Endothelial cell of umbilical vein (primary cell): Measurements from ENCODE around the gene BPIFB3. TPM values are rescaled to one million over a fixed set of nuclear protein-coding genes. Genes with fewer than 3 reads are reported as not detected.

ENCODE experiments used
- BruUV-seq: library from RNA; stranded (reverse); fragments of 400-500 nt; replicated peaks from 2 replicates; lab custom pipeline; 2021; lab: Mats Ljungman, UMichigan
- CTCF ChIA-PET: fragments of 300-600, 350-600 bp; sonication (Branson Sonifier 250); formaldehyde crosslinking; loops from one replicate; lab custom pipeline; 2021; ENCODE audit warnings: antibody characterized with exemption, inconsistent platforms; lab: Charles Lee
- POLR2A ChIA-PET: fragments of 300-600, 350-600 bp; sonication (Branson Sonifier 250); formaldehyde crosslinking; loops from one replicate; lab custom pipeline; 2021; ENCODE audit warnings: antibody characterized with exemption, inconsistent platforms; lab: Charles Lee
- DNase-seq: peaks from one replicate; pipeline ENCODE4 v3.0.0-alpha.2; 2011; ENCODE audit warnings: low read depth, low spot score
- FAIRE-seq: peaks from 2 replicates; lab custom pipeline; 2011; peaks lifted over from hg19 to GRCh38; lab: Jason Lieb, UNC
- H2AFZ ChIP-seq: 2 replicates; pipeline ENCODE4 v1.6.0; 2012; ENCODE audit warnings: low read depth, low read length, control low read depth, inconsistent platforms
- H3K27ac ChIP-seq: 2 replicates; pipeline ENCODE4 v1.5.1; 2011; ENCODE audit warnings: low read depth, mild to moderate bottlenecking, control low read depth, low read length, moderate library complexity; ENCODE audit not compliant: insufficient read depth
- H3K27me3 ChIP-seq, 2 experiments: 2 replicates each; pipeline versions ENCODE4 v1.6.0 to v1.6.1; 2011; ENCODE audit warnings: low read length in 2 of 2, mixed read lengths in 1 of 2; ENCODE audit not compliant: control insufficient read depth in 2 of 2, insufficient read depth in 2 of 2
- H3K36me3 ChIP-seq, 2 experiments: 2 replicates in 1 of 2; 3 replicates in 1 of 2; pipeline ENCODE4 v1.5.1; 2011; ENCODE audit warnings: low read length in 2 of 2, mild to moderate bottlenecking in 1 of 2, moderate library complexity in 1 of 2; ENCODE audit not compliant: control insufficient read depth in 2 of 2, insufficient read depth in 2 of 2; ENCODE audit errors: extremely low read depth in 1 of 2
- H3K4me1 ChIP-seq: 3 replicates; pipeline ENCODE4 v1.5.1; 2011; ENCODE audit warnings: mild to moderate bottlenecking, low read length; ENCODE audit not compliant: control insufficient read depth, insufficient read depth; ENCODE audit errors: extremely low read depth
- H3K4me2 ChIP-seq: 2 replicates; pipeline ENCODE4 v1.6.1; 2011; ENCODE audit warnings: low read length, control low read depth, mixed read lengths; ENCODE audit not compliant: insufficient read depth
- H3K4me3 ChIP-seq, 3 experiments: fragments of 200-600 bp in 1 of 3; sonication (generic), shearing (Covaris generic) in 1 of 3; replicated peaks in 1 of 3; 2 replicates each; pipeline ENCODE4 v1.5.1; 2011 to 2016; ENCODE audit warnings: control low read depth in 3 of 3, low read length in 3 of 3, mild to moderate bottlenecking in 2 of 3, inconsistent platforms in 1 of 3, low read depth in 1 of 3, moderate library complexity in 1 of 3; ENCODE audit not compliant: insufficient read depth in 1 of 3
- H3K79me2 ChIP-seq: 2 replicates; pipeline ENCODE4 v1.6.0; 2012; ENCODE audit warnings: low read length, inconsistent platforms; ENCODE audit not compliant: control insufficient read depth, insufficient read depth
- H3K9ac ChIP-seq: replicated peaks from 2 replicates; pipeline ENCODE3; 2011; ENCODE audit warnings: low read length, control low read depth; ENCODE audit not compliant: insufficient read depth; ENCODE audit errors: extremely low read depth
- H3K9me1 ChIP-seq: replicated peaks from 3 replicates; pipeline ENCODE4 v1.6.0; 2011; ENCODE audit warnings: mild to moderate bottlenecking, low read length; ENCODE audit not compliant: control insufficient read depth, insufficient read depth; ENCODE audit errors: extremely low read depth
- H3K9me3 ChIP-seq: replicated peaks from 2 replicates; pipeline ENCODE4 v1.5.1; 2012; ENCODE audit warnings: low read length, inconsistent platforms; ENCODE audit not compliant: control insufficient read depth, insufficient read depth
- H4K20me1 ChIP-seq: replicated peaks from 2 replicates; pipeline ENCODE3; 2011; ENCODE audit warnings: mild to moderate bottlenecking, low read length; ENCODE audit not compliant: control insufficient read depth, insufficient read depth; ENCODE audit errors: extremely low read depth
- CTCF ChIP-seq, 2 donors: IDR thresholded peaks; 1 replicate in 1 of 2; 2 replicates in 1 of 2; pipeline ENCODE4 v1.5.1; 2011; ENCODE audit warnings: low read length in 2 of 2, mild to moderate bottlenecking in 2 of 2, moderate library complexity in 2 of 2, control low read depth in 1 of 2, inconsistent platforms in 1 of 2, low read depth in 1 of 2; ENCODE audit not compliant: insufficient read depth in 1 of 2; ENCODE audit errors: extremely low read depth in 1 of 2
- EZH2 ChIP-seq: IDR thresholded peaks from 2 replicates; pipeline ENCODE4 v1.6.1; 2012; ENCODE audit warnings: borderline replicate concordance, low read depth, mild to moderate bottlenecking, moderate library complexity, low read length, inconsistent platforms; ENCODE audit not compliant: severe bottlenecking
- FOS ChIP-seq: IDR thresholded peaks from 2 replicates; pipeline ENCODE4 v1.6.1; 2011; ENCODE audit warnings: mild to moderate bottlenecking, low read length, moderate library complexity, borderline replicate concordance; ENCODE audit not compliant: insufficient read depth
- GATA2 ChIP-seq: IDR thresholded peaks from 2 replicates; pipeline ENCODE4 v1.7.0; 2011; ENCODE audit warnings: low read depth, mild to moderate bottlenecking, moderate library complexity, mixed read lengths, low read length; ENCODE audit not compliant: insufficient read length, insufficient read depth
- JUN ChIP-seq: IDR thresholded peaks from 2 replicates; pipeline ENCODE4 v1.6.1; 2011; ENCODE audit warnings: borderline replicate concordance, low read depth; ENCODE audit not compliant: insufficient read length, insufficient read depth
- MAX ChIP-seq: IDR thresholded peaks from 2 replicates; pipeline ENCODE4 v1.6.1; 2011; ENCODE audit not compliant: insufficient read depth, insufficient read length
- MYC ChIP-seq: IDR thresholded peaks from one replicate; pipeline ENCODE4 v1.6.1; 2011; ENCODE audit warnings: mild to moderate bottlenecking, low read depth, low read length
- POLR2A ChIP-seq: IDR thresholded peaks from 2 replicates; pipeline ENCODE4 v1.6.1; 2012; ENCODE audit warnings: low read depth, mild to moderate bottlenecking, control low read depth, low read length
- POLR2AphosphoS5 ChIP-seq: IDR thresholded peaks from 2 replicates; pipeline ENCODE4 v1.6.1; 2012; ENCODE audit warnings: low read depth, mild to moderate bottlenecking, control low read depth, low read length, moderate library complexity; ENCODE audit not compliant: insufficient read depth
- dilution Hi-C: fragments of 300-500 bp; cut with MboI; formaldehyde crosslinking; loops from one replicate; pipeline ENCODE4 v1.15.0; 2019; ENCODE audit warnings: low sequenced_read_pairs; ENCODE audit not compliant: extremely low pct_ligation_motif_present
- intact Hi-C: fragments of 100-400 bp; cut with micrococcal nuclease; formaldehyde crosslinking; loops from one replicate; pipeline ENCODE4 v1.10.0; 2022
- polyA plus RNA-seq, 4 experiments: library from polyadenylated mRNA; depleted of rRNA in 3 of 4; stranded (reverse) in 3 of 4; unstranded in 1 of 4; fragments of >200 nt; gene quantifications; 2 replicates each; pipeline versions ENCODE4 v1.2.1 to v1.2.3, GENCODE V29; 2011 to 2012; ENCODE audit warnings: missing spikeins in 1 of 4
- total RNA-seq: library from RNA; stranded (reverse); gene quantifications from 2 replicates; pipeline ENCODE4 v1.2.3, GENCODE V29; 2021

The BPIFB3 gene
- total and polyA plus RNA-seq, 2 donors (not counting 3 experiments of a cell fraction or from before 2014, with no cell fraction given) = not detected

GRCh38 chr20:33095249-33095648 lies 41.5 kb downstream of the BPIFB3 start:
- Histone ChIP-seq H2AFZ (no peak overlapping the region), H3K79me2 (no peaks in the 10 kb centered on the region), H3K9ac (no peak overlapping the region), H3K4me1 (no peaks in the 10 kb centered on the region), H4K20me1 (no peaks in the 10 kb centered on the region), H3K9me1 (no peaks in the 10 kb centered on the region), H3K9me3 (no peaks in the 10 kb centered on the region), H3K36me3 (no peaks in the 10 kb centered on the region), H3K4me2 (no peak overlapping the region), H3K4me3 (no peak overlapping the region), H3K27ac (no peak overlapping the region), H3K27me3 (no peaks in the 10 kb centered on the region)
- POLR2A ChIA-PET = no interaction called here
- CTCF ChIA-PET = interaction anchor here (1.3 to 2.4 kb wide), 2 partner anchors 9 to 194 kb away, joined by 3 to 27 read pairs; no protein-coding TSS in a partner anchor
- BruUV-seq = no TSS peak
- intact Hi-C loops (no loop called here), dilution Hi-C loops (no loop called here)
- no peak for TF ChIP-seq MYC
- TF ChIP-seq POLR2A = no peak
- no peak for TF ChIP-seq MAX
- no peak for TF ChIP-seq JUN
- TF ChIP-seq GATA2 = no peak
- TF ChIP-seq CTCF (IDR thresholded peaks at IDR 0.05; ENCODE audit: extremely low read depth in 1 of 2, insufficient read depth in 1 of 2, low read depth in 1 of 2, low read length in 2 of 2) = no peak
- no peak for TF ChIP-seq FOS
- TF ChIP-seq EZH2 = no peak
- TF ChIP-seq POLR2AphosphoS5 = no peak
- FAIRE-seq = no peak
- no peak for DNase-seq
